K562 (cell line): Measurements from ENCODE around the gene ALOX12. TPM values are rescaled to one million over a fixed set of nuclear protein-coding genes. Genes with fewer than 3 reads are reported as not detected.
A peak's percentile ranks its signal among the peaks of the same experiment; 100 is the strongest.

Experiments
- ATF1 ChIP-seq, 2 experiments: fragments of 450-650 bp in 1 of 2; IDR thresholded peaks; 2 replicates each; pipeline ENCODE4 v1.6.1; 2016; ENCODE audit warnings: missing compliant biosample characterization in 1 of 2, missing genetic modification characterization in 1 of 2
- CTCF ChIP-seq, 3 experiments: IDR thresholded peaks in 2 of 3; conservative IDR thresholded peaks in 1 of 3; 2 replicates each; pipeline ENCODE4 v1.5.1; 2011 to 2012; ENCODE audit warnings: low read length in 3 of 3, mild to moderate bottlenecking in 3 of 3, control low read depth in 2 of 3, improper control_type of control experiment in 1 of 3, inconsistent platforms in 1 of 3, low read depth in 1 of 3, mixed read lengths in 1 of 3, moderate library complexity in 1 of 3; ENCODE audit not compliant: insufficient read depth in 2 of 3
- CXXC5 ChIP-seq: fragments of 250-450 bp; sonication (Bioruptor Pico); IDR thresholded peaks from 2 replicates; pipeline ENCODE4 v1.8.0; 2022; ENCODE audit warnings: inconsistent platforms, mild to moderate bottlenecking, moderate library complexity
- EHMT2 ChIP-seq: fragments of 450-650 bp; IDR thresholded peaks from 2 replicates; pipeline ENCODE4 v1.6.1; 2018; ENCODE audit warnings: antibody characterized with exemption
- IRF2 ChIP-seq: sonication (generic); formaldehyde crosslinking; IDR thresholded peaks from 2 replicates; pipeline ENCODE4 v1.8.1; 2022; ENCODE audit warnings: mild to moderate bottlenecking, missing genetic modification reagents
- NELFE ChIP-seq: IDR thresholded peaks from 2 replicates; pipeline ENCODE4 v1.6.1; 2011; ENCODE audit warnings: mild to moderate bottlenecking; ENCODE audit not compliant: insufficient read depth, insufficient read length
- NR1H2 ChIP-seq: sonication (generic); formaldehyde crosslinking; IDR thresholded peaks from 2 replicates; pipeline ENCODE4 v1.4.0; 2020; ENCODE audit warnings: mild to moderate bottlenecking, missing genetic modification reagents
- POLR3A ChIP-seq: IDR thresholded peaks from 2 replicates; pipeline ENCODE4 v1.6.1; 2011; ENCODE audit warnings: borderline replicate concordance, mild to moderate bottlenecking, moderate library complexity; ENCODE audit not compliant: insufficient read length, insufficient read depth; ENCODE audit errors: extremely low read depth
- SIX5 ChIP-seq, 2 experiments: IDR thresholded peaks; 2 replicates each; pipeline ENCODE4 v1.6.1; 2011; ENCODE audit warnings: low read length in 2 of 2, borderline replicate concordance in 1 of 2, low read depth in 1 of 2, mild to moderate bottlenecking in 1 of 2, moderate library complexity in 1 of 2; ENCODE audit not compliant: insufficient read depth in 1 of 2
- TCF7 ChIP-seq: sonication (generic); IDR thresholded peaks from 2 replicates; pipeline ENCODE4 v1.6.1; 2016; ENCODE audit warnings: antibody characterized with exemption, borderline replicate concordance
- TGIF2 ChIP-seq: sonication (generic); formaldehyde crosslinking; IDR thresholded peaks from 2 replicates; pipeline ENCODE4 v1.8.1; 2022; ENCODE audit warnings: mild to moderate bottlenecking, missing genetic modification reagents, moderate library complexity
- TRIM24 ChIP-seq, 2 experiments: fragments of 450-650 bp; IDR thresholded peaks; 2 replicates each; pipeline ENCODE4 v1.6.1; 2016
- XRCC4 ChIP-seq: IDR thresholded peaks from one replicate; pipeline ENCODE4 v1.6.1; 2011; ENCODE audit not compliant: insufficient read depth, insufficient read length; ENCODE audit errors: extremely low read depth
- ZBTB11 ChIP-seq, 3 experiments: fragments of 200-800 bp in 1 of 3; fragments of 250-450 bp in 1 of 3; fragments of 450-650 bp in 1 of 3; sonication (Bioruptor Pico) in 1 of 3; sonication (Bioruptor generic) in 1 of 3; formaldehyde crosslinking in 1 of 3; IDR thresholded peaks; 2 replicates each; pipeline versions ENCODE4 v1.6.1 to v1.8.0; 2016 to 2022; ENCODE audit warnings: mild to moderate bottlenecking in 2 of 3, missing genetic modification characterization in 2 of 3, missing compliant biosample characterization in 1 of 3, moderate library complexity in 1 of 3
- ZNF431 ChIP-seq: sonication (generic); formaldehyde crosslinking; IDR thresholded peaks from 2 replicates; pipeline ENCODE4 v1.8.0; 2022; ENCODE audit warnings: mild to moderate bottlenecking, missing genetic modification reagents
- polyA plus RNA-seq, 8 experiments: library from polyadenylated mRNA; depleted of rRNA in 4 of 8; stranded (reverse) in 5 of 8; unstranded in 3 of 8; fragments of >200 nt; fragmentation: Nextera tagmentation in 2 of 8; fragmentation: Illumina TruSeq in 1 of 8; extraction: Ambion mirVana in 2 of 8; extraction: Trizol in 1 of 8; gene quantifications; 2 replicates each; pipeline versions ENCODE4 v1.2.1 to v1.2.3, GENCODE V29; 2011 to 2014; ENCODE audit warnings: inconsistent platforms in 1 of 8, missing spikeins in 1 of 8
- total RNA-seq, 7 experiments: library from RNA; depleted of rRNA in 6 of 7; stranded (reverse); fragments of >200 nt in 6 of 7; fragmentation: Illumina TruSeq in 2 of 7; extraction: Trizol in 2 of 7; gene quantifications; 2 replicates each; pipeline versions ENCODE4 v1.2.1 to v1.2.3, GENCODE V29; 2011 to 2021; ENCODE audit warnings: low replicate concordance in 1 of 7
- TF ChIP-seq, protein P1 (sequence below): fragments of 250-450 bp; sonication (Bioruptor Pico); IDR thresholded peaks from 2 replicates; pipeline ENCODE4 v1.9.0; 2021; ENCODE audit warnings: mild to moderate bottlenecking, inconsistent platforms

Gene ALOX12
- total and polyA plus RNA-seq, 9 of the 15 experiments (the other 6 are each of a cell fraction or from before 2014, with no cell fraction given) = 0.09 to 1.1 (median 0.47) TPM; not detected in 1

DNA sequence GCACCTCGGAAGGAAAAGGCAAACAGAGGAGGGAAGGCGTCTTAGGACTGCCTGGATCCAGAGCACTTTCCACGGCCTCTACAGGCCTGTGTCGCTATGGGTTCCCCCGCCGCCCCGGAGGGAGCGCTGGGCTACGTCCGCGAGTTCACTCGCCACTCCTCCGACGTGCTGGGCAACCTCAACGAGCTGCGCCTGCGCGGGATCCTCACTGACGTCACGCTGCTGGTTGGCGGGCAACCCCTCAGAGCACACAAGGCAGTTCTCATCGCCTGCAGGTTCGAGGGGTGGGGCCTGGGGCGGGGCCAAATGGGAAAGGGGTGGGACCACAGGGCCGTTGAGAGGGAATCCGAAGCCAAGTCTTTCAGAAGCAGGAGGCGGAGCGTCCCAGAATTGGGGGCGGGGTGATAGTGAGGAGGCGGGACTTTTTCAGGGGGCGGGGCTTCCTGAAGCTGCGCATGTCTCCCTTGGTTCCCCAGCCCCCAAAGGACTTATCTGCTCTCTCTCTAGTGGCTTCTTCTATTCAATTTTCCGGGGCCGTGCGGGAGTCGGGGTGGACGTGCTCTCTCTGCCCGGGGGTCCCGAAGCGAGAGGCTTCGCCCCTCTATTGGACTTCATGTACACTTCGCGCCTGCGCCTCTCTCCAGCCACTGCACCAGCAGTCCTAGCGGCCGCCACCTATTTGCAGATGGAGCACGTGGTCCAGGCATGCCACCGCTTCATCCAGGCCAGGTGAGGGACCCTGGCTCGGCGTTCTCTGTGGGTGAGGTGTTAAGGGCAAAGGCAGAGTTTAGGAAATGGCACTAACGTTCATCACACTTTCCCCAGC, 27.9 kb downstream of the ALOX12 start (continued):
- 0 out of 6 replicates have a peak, but pooled peaks of 1 of the 3 experiments have one; percentile 2 for TF ChIP-seq CTCF (IDR thresholded peaks at IDR 0.05 in 2 of 3, conservative IDR thresholded peaks at IDR 0.05 in 1 of 3; ENCODE audit: insufficient read depth in 2 of 3, low read depth in 1 of 3, low read length in 3 of 3)
- TF ChIP-seq ZBTB11 (CRISPR knock-in tag; IDR thresholded peaks at IDR 0.05) = peak in 1 of 3 experiments; percentile 47; a peak in 1 of 6 replicates
- TF ChIP-seq POLR3A = no peak
- TF ChIP-seq IRF2 = no peak
- TF ChIP-seq XRCC4 = no peak
- TF ChIP-seq EHMT2 = no peak
- TF ChIP-seq TGIF2 (CRISPR knock-in tag) = no peak
- TF ChIP-seq, protein P1, sequence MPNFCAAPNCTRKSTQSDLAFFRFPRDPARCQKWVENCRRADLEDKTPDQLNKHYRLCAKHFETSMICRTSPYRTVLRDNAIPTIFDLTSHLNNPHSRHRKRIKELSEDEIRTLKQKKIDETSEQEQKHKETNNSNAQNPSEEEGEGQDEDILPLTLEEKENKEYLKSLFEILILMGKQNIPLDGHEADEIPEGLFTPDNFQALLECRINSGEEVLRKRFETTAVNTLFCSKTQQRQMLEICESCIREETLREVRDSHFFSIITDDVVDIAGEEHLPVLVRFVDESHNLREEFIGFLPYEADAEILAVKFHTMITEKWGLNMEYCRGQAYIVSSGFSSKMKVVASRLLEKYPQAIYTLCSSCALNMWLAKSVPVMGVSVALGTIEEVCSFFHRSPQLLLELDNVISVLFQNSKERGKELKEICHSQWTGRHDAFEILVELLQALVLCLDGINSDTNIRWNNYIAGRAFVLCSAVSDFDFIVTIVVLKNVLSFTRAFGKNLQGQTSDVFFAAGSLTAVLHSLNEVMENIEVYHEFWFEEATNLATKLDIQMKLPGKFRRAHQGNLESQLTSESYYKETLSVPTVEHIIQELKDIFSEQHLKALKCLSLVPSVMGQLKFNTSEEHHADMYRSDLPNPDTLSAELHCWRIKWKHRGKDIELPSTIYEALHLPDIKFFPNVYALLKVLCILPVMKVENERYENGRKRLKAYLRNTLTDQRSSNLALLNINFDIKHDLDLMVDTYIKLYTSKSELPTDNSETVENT = no peak
- TF ChIP-seq ATF1 (CRISPR knock-in tag; IDR thresholded peaks at IDR 0.05) = no peak; the same call in 1 of the 2 replicates
- peak; percentile 59 for TF ChIP-seq ATF1 (tag; IDR thresholded peaks at IDR 0.05)
- no peak for TF ChIP-seq SIX5 (IDR thresholded peaks at IDR 0.05; ENCODE audit: borderline replicate concordance in 1 of 2, insufficient read depth in 1 of 2, low read depth in 1 of 2, low read length in 2 of 2)
- no peak for TF ChIP-seq TCF7
- 0 out of 2 replicates have a peak, but pooled peaks have one; percentile 31 for TF ChIP-seq NR1H2 (CRISPR knock-in tag)
- TF ChIP-seq CXXC5 (CRISPR knock-in tag) = no peak
- TF ChIP-seq TRIM24 (IDR thresholded peaks at IDR 0.05) = no peak
- TF ChIP-seq NELFE = no peak
- TF ChIP-seq ZNF431 (CRISPR knock-in tag) = no peak
